ENCODE results near the gene C1GALT1.
"Not testable (repeated sequence)": the region's sequence is repeated elsewhere in the genome, so short reads cannot be mapped to it uniquely, and the experiment has no call there.

Gene C1GALT1

GRCh38 chr7:7242899-7243298 lies 60.6 kb downstream of the C1GALT1 start:
- DNase-seq = no peak

GRCh38 chr7:7245233-7245632 lies 62.9 kb downstream of the C1GALT1 start:
- not testable (repeated sequence) for DNase-seq

DNA sequence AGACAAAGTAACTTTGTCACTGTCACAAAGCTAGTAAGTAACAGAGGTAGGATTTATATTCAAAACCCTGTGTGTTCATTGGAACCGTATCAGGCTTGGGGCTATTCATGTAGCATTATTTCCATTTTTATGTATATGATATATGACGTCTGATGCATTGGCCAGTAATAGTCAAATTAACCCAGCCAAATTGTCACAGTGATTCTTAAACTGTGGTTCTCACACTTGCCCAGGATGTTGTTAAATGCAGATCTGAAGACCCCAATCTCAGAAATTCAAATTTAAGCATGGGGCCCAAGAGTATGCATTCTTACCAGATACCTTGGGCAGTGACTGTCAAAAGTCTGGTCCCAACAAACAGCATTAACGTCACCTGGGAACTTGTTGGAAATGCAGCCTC lies 63.9 kb downstream of the C1GALT1 start:
- DNase-seq = no peak

GRCh38 chr7:7247658-7248057 lies 65.3 kb downstream of the C1GALT1 start:
- DNase-seq = no peak

DNA sequence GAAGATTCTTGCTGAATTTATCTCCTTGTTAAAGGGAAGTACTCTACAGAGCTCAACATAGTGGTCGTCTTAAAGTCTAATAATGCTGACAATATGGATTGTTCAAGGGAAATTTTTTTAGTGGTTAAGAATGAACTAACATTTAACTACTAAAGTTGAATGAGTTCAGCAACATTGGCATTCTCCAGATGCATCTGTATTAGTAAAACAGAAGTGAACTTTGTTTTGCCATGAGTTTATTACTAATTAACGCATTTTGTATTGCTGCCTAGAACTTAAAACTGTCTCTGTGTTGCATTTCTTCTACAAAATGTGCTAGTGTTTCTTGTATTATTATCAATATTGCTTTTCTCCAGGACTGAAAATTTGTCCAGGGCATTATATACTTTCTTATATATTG lies 67.5 kb downstream of the C1GALT1 start:
- DNase-seq = no peak

- no peak for DNase-seq
Observed at GRCh38 chr7:7251742-7252141, 69.4 kb downstream of the C1GALT1 start.

- DNase-seq = no peak
Observed at GRCh38 chr7:7254319-7254718, 72.0 kb downstream of the C1GALT1 start.

DNA sequence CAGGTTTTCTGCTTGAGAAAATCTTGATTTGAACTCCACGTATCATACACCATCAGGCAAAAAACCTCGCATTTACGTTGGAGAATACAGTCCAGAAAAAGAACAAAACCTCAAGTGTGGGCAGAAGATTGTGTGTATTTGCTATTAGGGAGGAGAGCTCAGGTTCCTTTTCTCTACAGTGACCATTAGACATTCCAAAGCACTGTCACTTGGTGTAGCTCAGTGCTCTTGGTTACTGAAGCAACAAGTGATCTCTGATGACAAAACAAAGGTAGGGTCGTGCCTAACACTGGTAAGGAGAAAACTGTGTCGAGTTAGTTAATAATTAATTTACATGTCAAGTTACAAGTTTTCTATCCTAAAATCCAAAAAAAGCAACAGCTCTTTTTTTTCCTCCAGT lies 72.6 kb downstream of the C1GALT1 start:
- DNase-seq = no peak

DNA sequence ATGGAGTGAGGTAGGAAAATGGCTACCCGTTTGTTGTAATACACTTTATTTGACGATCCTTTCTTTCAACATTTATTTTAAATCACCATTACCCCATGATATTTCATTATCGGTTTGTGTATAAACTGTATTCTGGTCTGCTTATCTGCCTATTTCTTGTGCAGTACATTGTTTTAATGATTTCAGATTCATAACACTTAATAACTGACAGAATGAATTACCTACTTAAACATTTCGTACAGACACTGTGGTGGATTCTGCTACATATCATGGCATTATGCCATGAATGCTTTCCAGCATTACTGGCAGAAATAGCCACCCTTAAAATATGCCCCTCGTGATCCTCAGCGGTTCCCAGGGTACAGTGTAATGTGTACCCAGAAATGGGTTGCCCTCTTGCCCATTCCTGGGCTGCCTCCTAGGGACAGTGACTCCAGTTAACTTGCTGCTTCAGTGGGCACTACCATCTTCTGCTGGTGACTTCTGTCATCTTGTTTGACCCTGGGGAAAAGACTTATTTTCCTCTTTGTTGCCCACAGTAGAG lies 74.5 kb downstream of the C1GALT1 start:
- DNase-seq = no peak

DNA sequence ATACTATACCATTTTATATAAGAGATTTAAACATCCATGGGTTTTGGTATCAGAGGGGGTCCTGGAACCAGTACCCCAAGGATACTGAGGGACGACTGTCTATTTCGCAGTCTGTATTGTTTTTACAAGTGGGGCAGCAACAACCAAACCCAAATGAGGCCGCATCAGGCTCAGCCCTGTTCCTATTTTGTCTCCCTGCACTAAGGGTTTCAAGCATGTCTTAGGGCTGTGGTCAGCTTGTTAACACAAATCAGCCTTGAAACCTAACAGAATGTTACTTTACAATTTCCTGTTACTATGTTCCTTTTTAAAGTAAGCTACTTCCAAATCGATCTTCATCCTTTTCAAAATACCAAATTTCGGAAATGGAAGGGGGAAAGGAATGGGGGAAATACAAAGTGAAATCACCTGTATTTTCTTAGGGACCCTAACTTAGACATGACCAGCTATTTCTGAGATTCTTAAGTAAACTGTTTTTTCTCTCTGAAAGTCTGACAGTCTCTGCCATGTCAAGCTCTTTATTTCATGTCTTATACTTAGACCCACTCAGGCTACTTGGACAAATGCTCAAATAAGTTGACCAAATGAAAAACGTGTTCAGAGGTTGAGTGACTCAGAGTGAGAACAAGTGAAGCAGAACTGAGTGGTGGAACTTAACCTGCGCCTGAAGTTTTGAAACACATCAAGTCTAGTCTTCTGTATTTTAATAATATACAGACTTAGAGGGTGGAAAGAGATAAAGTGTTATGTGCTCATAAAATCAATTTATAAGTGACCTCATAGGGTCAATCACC lies 75.8 kb downstream of the C1GALT1 start:
- DNase-seq = no peak

DNA sequence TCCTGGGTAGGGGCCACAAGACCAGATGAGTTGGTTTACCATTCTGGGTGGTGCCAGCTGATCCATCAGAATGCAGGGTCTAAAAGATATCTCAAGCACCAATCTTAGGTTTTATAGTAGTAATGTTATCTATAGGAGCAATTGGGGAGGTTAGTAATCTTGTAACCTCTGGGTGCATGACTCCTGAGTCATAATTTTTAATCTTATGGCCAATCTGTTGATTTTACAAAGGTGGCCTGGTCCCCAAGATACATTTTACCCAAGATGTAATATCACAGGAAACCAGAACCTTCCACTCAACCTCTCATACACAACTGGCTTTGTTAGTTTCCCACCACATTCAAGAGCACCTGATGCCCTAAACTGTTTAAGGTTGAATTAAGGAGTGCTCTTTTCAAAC lies 79.5 kb downstream of the C1GALT1 start:
- DNase-seq = no peak

GRCh38 chr7:7263297-7264230 lies 81.2 kb downstream of the C1GALT1 start:
- DNase-seq = no peak

DNA sequence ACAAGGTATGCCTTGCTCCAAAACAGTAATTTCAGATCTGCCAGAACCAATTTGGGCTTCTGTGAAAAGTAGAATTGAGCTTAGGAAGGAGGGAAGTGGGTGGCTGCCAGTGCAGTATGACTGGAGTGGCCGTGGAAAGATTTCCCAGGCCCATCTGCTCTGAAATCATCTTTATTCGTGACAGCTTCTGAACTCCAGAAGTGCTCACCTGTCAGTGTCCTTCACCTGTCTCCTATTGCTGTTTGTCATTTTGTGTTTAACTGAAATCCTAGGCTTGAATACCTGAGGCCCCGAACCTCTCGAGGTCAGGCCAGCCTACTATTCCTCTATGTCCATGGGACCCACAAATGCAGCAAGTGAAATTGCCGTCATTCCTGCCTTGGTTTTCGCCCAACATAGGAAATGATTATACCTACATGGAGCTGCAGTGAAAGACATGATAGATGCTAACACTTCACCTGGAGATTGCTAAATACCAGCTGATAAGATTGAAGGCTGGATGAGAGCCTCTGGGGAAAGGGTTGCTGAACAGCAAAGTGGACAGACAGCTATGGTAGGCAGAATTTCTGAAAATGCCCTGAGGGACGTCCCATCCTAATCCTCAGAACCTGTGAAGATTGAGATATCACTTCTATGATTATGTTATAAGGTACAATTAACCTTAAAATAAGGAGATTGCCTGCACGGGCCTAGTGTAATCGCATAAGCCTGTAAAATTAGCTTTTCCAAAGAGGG lies 82.1 kb downstream of the C1GALT1 start:
- no peak for DNase-seq

DNA sequence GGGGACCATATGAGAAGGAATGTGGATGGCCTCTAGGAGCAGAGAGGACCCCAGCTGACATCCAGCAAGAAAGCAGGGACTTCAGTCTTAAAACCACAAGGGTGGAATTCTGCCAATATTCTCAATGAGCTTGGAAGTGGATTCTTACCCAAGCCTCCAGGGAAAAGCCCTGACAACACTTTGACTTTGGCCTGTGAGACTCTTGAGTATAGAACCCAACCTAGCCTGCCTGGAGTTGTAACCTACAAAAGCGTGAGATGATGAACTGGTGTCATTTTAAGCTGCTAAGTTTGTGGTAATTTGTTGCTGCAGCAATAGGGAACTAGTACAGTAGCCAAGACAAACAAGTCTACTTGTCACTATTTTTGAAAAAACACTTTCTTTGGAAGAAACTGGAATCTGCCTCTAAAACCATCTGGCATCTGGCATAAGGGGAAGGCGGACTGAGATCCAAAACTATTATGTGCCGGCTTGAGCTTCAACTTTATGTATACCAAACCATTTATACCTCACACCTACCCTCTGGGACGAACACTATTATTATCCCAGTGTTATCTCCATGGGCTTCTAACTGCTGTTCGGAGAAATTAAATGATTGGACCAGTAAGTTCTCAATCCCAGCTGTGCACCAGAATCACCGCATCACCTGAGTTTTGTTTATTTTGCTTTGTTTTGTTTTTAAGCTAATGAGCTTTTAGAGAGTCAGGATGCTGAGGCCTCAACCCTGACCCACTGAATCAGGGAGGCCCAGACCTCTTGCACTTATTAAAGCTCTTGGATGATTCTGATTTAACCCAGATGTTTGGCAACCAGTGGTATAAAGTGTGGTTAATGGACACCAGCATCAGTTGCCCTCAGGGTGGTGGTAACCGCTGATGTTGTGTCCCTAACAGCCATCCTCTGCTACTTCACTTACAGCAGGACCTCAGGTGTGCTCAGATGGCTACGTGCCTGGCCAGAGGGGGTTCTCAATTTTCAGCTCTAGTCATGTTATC lies 83.0 kb downstream of the C1GALT1 start:
- no peak for DNase-seq

DNA sequence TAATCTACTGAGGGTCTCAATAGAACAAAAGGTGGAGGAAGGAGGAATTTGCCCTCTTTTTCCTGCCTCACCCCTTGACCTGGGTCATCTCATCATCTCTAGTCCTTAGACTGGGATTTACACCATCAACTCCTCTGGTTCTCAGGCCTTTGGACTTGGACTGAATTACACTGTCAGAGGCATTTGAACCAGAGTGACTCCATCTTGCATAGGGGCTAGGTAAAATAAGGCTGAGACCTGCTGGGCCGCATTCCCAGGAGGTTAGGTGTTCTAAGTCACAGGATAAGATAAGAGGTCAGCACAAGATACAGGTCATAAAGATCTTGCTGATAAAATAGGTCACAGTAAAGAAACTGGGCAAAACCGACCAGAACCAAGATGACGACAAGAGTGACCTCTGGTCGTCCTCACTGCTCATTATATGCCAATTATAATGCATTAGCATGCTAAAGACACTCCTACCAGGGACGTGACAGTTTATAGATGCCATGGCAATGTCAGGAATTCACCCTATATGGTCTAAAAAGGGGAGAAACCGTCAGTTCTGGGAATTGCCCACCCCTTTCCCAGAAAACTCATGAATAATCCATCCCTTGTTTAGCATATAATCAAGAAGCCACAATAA lies 84.0 kb downstream of the C1GALT1 start:
- no peak for DNase-seq

DNA sequence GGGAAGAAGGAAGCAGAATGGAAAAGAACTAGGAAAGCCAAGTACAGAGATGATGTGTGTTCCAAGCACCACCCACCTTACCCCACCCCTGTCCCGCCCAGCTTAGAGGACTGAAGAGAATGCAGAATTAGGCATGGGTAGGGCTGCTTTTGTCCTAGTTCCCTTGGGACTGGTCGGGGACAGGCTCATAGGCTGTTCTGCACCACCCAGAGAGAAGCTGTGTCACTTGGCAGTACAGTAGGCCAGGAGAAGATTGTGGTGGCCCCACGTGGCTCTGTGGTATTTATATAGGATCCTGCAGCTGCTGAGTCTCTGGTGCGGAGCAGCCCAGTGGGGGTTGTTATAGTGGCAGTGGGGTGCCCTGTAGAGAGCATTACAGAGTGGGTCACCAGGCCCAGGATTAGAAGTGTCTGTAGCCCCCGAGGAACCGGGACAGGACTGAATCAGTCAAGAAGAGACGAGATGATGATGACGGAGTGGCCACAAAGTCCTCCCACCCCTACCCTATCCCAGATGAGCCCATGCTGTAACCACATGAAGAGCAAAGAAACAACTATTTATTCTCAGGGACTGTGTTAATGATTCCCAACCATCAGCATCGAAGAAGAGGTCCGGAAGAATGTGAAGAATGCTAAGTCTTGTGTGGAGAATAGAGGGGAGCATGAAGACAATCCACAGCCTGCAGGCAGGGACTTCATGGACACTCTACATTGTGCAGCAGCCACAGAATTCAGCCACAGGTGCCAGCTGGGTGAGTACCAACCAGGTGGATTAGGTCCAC lies 88.9 kb downstream of the C1GALT1 start:
- no peak for DNase-seq

DNA sequence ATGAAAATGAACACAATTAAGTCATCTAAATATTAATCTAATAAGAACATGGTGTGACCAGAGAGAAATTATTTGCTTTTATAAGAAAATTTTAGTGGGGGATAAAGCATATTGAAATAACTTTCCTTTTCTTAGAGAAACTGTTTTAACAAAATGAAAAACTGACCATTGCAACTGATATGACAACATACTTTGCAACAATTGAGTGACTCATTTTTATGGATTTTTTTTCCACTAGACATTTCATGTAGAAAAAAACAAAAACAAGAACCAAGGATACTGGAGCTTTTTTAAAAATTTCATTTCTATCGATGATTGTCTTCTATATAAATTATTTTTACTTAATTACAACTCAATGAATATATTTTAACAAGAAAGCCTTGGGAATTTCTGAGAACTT lies 90.0 kb downstream of the C1GALT1 start:
- DNase-seq = no peak

DNA sequence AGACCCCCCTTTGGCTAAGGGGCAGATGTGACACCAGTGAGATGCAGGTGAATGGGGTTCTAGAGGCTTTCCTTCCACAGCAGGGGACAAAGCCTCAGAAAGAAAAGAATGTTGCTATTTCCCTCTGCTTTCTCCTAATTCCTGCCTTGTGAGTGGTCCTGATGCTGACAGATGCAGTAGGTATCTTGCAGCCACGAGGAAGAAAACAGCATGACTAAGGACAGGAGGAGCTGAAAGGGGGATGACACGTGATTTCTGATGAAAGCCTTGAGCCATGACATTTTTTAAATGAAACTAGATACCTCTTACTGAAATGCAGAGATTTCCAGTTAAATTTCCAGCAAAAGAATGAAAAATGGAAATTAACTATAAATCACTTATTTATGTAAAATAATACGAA lies 92.4 kb downstream of the C1GALT1 start:
- no peak for DNase-seq

DNA sequence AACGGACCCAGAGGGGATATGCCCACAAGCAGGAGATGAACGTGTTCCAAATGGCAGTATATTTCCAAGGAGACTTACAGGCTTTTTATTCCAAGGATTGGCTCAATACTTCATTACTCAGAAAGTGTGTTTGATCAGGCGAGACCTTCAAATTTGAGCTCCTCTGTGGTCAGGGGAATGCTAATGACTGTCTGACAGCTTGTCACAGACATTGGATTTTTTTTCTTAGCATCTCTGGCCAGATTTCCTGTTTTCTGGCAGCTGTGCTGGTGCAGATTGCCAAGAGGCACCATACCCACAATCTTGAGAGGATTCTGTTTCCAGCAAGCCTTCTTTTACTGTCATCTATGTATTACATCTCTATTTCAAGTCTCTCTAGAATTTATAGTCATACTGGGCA lies 93.8 kb downstream of the C1GALT1 start:
- no peak for DNase-seq

DNA sequence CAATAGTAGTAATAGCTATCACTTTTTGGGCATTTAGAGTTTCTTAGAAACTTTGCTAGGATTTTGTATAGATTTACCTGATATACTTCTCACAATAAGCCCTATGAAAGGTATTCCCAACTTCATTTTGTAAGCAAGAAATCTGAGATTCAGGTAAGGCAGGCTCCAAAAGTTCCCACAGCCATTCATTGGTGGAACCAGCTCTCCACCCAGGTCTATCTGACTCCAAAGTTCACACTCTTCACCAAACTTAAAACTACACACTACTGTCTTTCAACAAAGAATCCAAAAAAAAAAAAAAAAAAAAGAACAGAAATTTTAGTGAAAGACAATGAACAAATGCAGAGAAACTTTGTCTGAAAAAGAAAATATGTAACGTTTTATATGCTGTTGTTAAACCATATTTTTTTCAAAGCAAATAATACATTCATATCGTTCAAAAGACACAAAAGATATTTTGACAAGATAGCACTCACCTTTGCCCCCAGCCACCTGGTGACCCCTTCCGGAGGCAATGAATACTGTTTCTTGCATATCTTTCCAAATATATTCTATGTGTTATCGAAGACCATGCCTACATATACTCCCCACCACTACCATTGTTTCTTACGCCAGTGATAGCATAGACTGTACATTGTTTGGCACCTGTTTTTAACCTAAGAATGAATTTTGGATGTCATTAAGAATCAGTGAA lies 108.2 kb downstream of the C1GALT1 start:
- no peak for DNase-seq

All from stimulated activated CD4-positive, alpha-beta T cell treated with anti-CD3 and anti-CD28 coated beads, Interleukin-4, amount 100 ng/mL, for 4 hours (primary cell).